K562 (cell line): ENCODE data around the gene PPP1R1C. TPM values are rescaled to one million over a fixed set of nuclear protein-coding genes. Genes with fewer than 3 reads are reported as not detected.

Source experiments
- ATAC-seq: fragments of 200-7000 bp; cut with Tn5 transposase; 3 replicates; pipeline ENCODE4 v1.9.1; 2020; ENCODE audit warnings: moderate library complexity
- BruUV-seq: library from RNA; stranded (reverse); fragments of 400-500 nt; replicated peaks from 2 replicates; lab custom pipeline; 2021; lab: Mats Ljungman, UMichigan
- CTCF ChIA-PET: fragments of 300-600 bp; formaldehyde crosslinking; extraction: SDS; loops from one replicate; lab custom pipeline; 2021; ENCODE audit warnings: low intra/inter-chr PET ratio; lab: Yijun Ruan, JAX
- POLR2A ChIA-PET: fragments of 300-600, 350-650 bp; sonication (Branson Sonifier 250); formaldehyde crosslinking; extraction: SDS; loops from one replicate; lab custom pipeline; 2021; ENCODE audit warnings: antibody characterized with exemption, inconsistent platforms; lab: Yijun Ruan, JAX
- DNase-seq, 4 experiments: peaks; one replicate each; pipeline versions ENCODE4 v3.0.0 to v3.0.0-alpha.2; 2011 to 2018; ENCODE audit warnings: low spot score in 3 of 4, mixed read lengths in 3 of 4; ENCODE audit errors: extremely low read depth in 1 of 4
- FAIRE-seq: peaks from 2 replicates; lab custom pipeline; 2011; peaks lifted over from hg19 to GRCh38; lab: Jason Lieb, UNC
- H2AFZ ChIP-seq: 2 replicates; pipeline ENCODE4 v1.6.0; 2011; ENCODE audit warnings: low read depth, low read length, control low read depth, inconsistent platforms
- H3K27ac ChIP-seq: fragments of 200-600 bp; 3 replicates; pipeline ENCODE4 v1.8.0; 2011; ENCODE audit warnings: low read depth, mild to moderate bottlenecking, control low read depth, inconsistent platforms, low read length, moderate library complexity, mixed read lengths; ENCODE audit errors: extremely low read depth
- H3K27me3 ChIP-seq, 2 experiments: fragments of 300-600 bp in 1 of 2; 2 replicates in 1 of 2; 3 replicates in 1 of 2; pipeline versions ENCODE4 v1.6.0 to v1.8.0; 2011; ENCODE audit warnings: inconsistent platforms in 2 of 2, low read length in 2 of 2, mild to moderate bottlenecking in 1 of 2, mixed read lengths in 1 of 2, moderate library complexity in 1 of 2; ENCODE audit not compliant: control insufficient read depth in 2 of 2, insufficient read depth in 2 of 2
- H3K36me3 ChIP-seq: fragments of 300-600 bp; 3 replicates; pipeline ENCODE4 v1.8.0; 2011; ENCODE audit warnings: mild to moderate bottlenecking, low read length, inconsistent platforms; ENCODE audit not compliant: control insufficient read depth, insufficient read depth
- H3K4me1 ChIP-seq, 2 experiments: fragments of 200-600 bp in 1 of 2; replicated peaks in 1 of 2; 2 replicates in 1 of 2; 3 replicates in 1 of 2; pipeline versions ENCODE4 v1.5.1 to v1.8.0; 2011; ENCODE audit warnings: inconsistent platforms in 2 of 2, low read length in 2 of 2, mild to moderate bottlenecking in 1 of 2, mixed read lengths in 1 of 2, moderate library complexity in 1 of 2; ENCODE audit not compliant: control insufficient read depth in 2 of 2, insufficient read depth in 2 of 2
- H3K4me2 ChIP-seq: 2 replicates; pipeline ENCODE4 v1.6.1; 2011; ENCODE audit warnings: low read length, control low read depth, inconsistent platforms, mixed read lengths; ENCODE audit not compliant: insufficient read depth
- H3K4me3 ChIP-seq: fragments of 200-600 bp; sonication (generic), shearing (Covaris generic); 2 replicates; pipeline ENCODE4 v1.5.1; 2016; ENCODE audit warnings: control low read depth, inconsistent platforms
- H3K79me2 ChIP-seq: fragments of 200-600 bp; 3 replicates; pipeline ENCODE4 v1.8.0; 2011; ENCODE audit warnings: low read length, inconsistent platforms; ENCODE audit not compliant: control insufficient read depth, insufficient read depth
- H3K9ac ChIP-seq, 2 experiments: 2 replicates each; pipeline versions ENCODE4 v1.6.0 to v1.6.1; 2011; ENCODE audit warnings: low read depth in 2 of 2, low read length in 2 of 2, control low read depth in 1 of 2, inconsistent platforms in 1 of 2, mild to moderate bottlenecking in 1 of 2, mixed read lengths in 1 of 2; ENCODE audit not compliant: insufficient read depth in 1 of 2
- H3K9me1 ChIP-seq: one replicate; pipeline ENCODE4 v1.6.0; 2011; ENCODE audit warnings: inconsistent platforms, mild to moderate bottlenecking, low read length, moderate library complexity; ENCODE audit not compliant: control insufficient read depth, insufficient read depth
- H3K9me3 ChIP-seq: replicated peaks from 2 replicates; pipeline ENCODE4 v1.5.1; 2011; ENCODE audit warnings: low read depth, low read length, inconsistent platforms; ENCODE audit not compliant: control insufficient read depth, insufficient read depth
- H4K20me1 ChIP-seq: replicated peaks from 2 replicates; pipeline ENCODE4 v1.6.1; 2011; ENCODE audit warnings: low read length, inconsistent platforms, mixed read lengths; ENCODE audit not compliant: control insufficient read depth, insufficient read depth
- DPF2 ChIP-seq: fragments of 450-650 bp; IDR thresholded peaks from 2 replicates; pipeline ENCODE4 v1.6.1; 2016
- ELF1 ChIP-seq: fragments of 200-800 bp; sonication (Bioruptor generic); IDR thresholded peaks from 2 replicates; pipeline ENCODE4 v1.6.1; 2016; ENCODE audit warnings: missing genetic modification characterization, missing compliant biosample characterization
- JUN ChIP-seq, 2 experiments: sonication (generic) in 1 of 2; formaldehyde crosslinking in 1 of 2; IDR thresholded peaks; 2 replicates each; pipeline versions ENCODE4 v1.6.1 to v1.8.0; 2012 to 2022; ENCODE audit warnings: borderline replicate concordance in 2 of 2, mild to moderate bottlenecking in 2 of 2, improper control_type of control experiment in 1 of 2, low read depth in 1 of 2, low read length in 1 of 2, missing genetic modification reagents in 1 of 2
- KLF13 ChIP-seq: fragments of 450-650 bp; IDR thresholded peaks from 2 replicates; pipeline ENCODE4 v1.6.1; 2016; ENCODE audit warnings: missing genetic modification characterization, low read depth, mild to moderate bottlenecking, missing compliant biosample characterization, moderate library complexity, borderline replicate concordance
- SMAD1 ChIP-seq: fragments of 150-350 bp; IDR thresholded peaks from 2 replicates; pipeline ENCODE4 v1.6.1; 2014; ENCODE audit warnings: low read length, low read depth; ENCODE audit not compliant: partially characterized antibody
- ZNF239 ChIP-seq: fragments of 250-450 bp; sonication (Bioruptor Pico); IDR thresholded peaks from 2 replicates; pipeline ENCODE4 v1.4.0; 2020; ENCODE audit warnings: mild to moderate bottlenecking
- ZNF316 ChIP-seq: fragments of 450-650 bp; IDR thresholded peaks from 2 replicates; pipeline ENCODE4 v1.6.1; 2016
- ZNF583 ChIP-seq: fragments of 250-450 bp; sonication (Bioruptor Pico); IDR thresholded peaks from 2 replicates; pipeline ENCODE4 v1.4.0; 2020
- ZNF79 ChIP-seq: fragments of 250-450 bp; sonication (Bioruptor Pico); IDR thresholded peaks from 2 replicates; pipeline ENCODE4 v1.4.0; 2020; ENCODE audit warnings: low read depth, mild to moderate bottlenecking, moderate library complexity
- WGBS: fragments of 100-300 bp; shearing (Covaris generic); methylation state at CpG from one replicate; pipeline ENCODE4 v1.1.6; 2016; ENCODE audit warnings: low coverage, mixed read lengths; ENCODE audit not compliant: insufficient coverage; ENCODE audit errors: missing lambda C conversion rate; 5-methylcytosine and 5-hydroxymethylcytosine counted together
- in situ Hi-C: fragments of 300-500 bp; cut with MboI; formaldehyde crosslinking; loops from 4 replicates; pipeline ENCODE4 v1.15.0; 2018; ENCODE audit warnings: inconsistent platforms, mixed read lengths
- intact Hi-C: fragments of 100-400 bp; cut with micrococcal nuclease; formaldehyde crosslinking; loops from 2 replicates; pipeline ENCODE4 v1.14.2; 2022
- polyA plus RNA-seq, 8 experiments: library from polyadenylated mRNA; depleted of rRNA in 4 of 8; stranded (reverse) in 5 of 8; unstranded in 3 of 8; fragments of >200 nt; fragmentation: Nextera tagmentation in 2 of 8; fragmentation: Illumina TruSeq in 1 of 8; extraction: Ambion mirVana in 2 of 8; extraction: Trizol in 1 of 8; gene quantifications; 2 replicates each; pipeline versions ENCODE4 v1.2.1 to v1.2.3, GENCODE V29; 2011 to 2014; ENCODE audit warnings: inconsistent platforms in 1 of 8, missing spikeins in 1 of 8
- total RNA-seq, 7 experiments: library from RNA; depleted of rRNA in 6 of 7; stranded (reverse); fragments of >200 nt in 6 of 7; fragmentation: Illumina TruSeq in 2 of 7; extraction: Trizol in 2 of 7; gene quantifications; 2 replicates each; pipeline versions ENCODE4 v1.2.1 to v1.2.3, GENCODE V29; 2011 to 2021; ENCODE audit warnings: low replicate concordance in 1 of 7
- TF ChIP-seq, protein P1 (sequence below), 2 experiments: fragments of 450-650 bp; IDR thresholded peaks; 2 replicates each; pipeline ENCODE4 v1.6.1; 2018; ENCODE audit warnings: mild to moderate bottlenecking in 2 of 2, low read depth in 1 of 2; ENCODE audit not compliant: partially characterized antibody in 2 of 2
- TF ChIP-seq, protein P2 (sequence below): fragments of 250-450 bp; sonication (Bioruptor Pico); IDR thresholded peaks from 2 replicates; pipeline ENCODE4 v1.9.0; 2021; ENCODE audit warnings: mild to moderate bottlenecking, inconsistent platforms
- TF ChIP-seq, protein P3 (sequence below): fragments of 450-650 bp; IDR thresholded peaks from 2 replicates; pipeline ENCODE4 v1.7.1; 2018; ENCODE audit warnings: mild to moderate bottlenecking, low read depth; ENCODE audit not compliant: partially characterized antibody

Gene PPP1R1C
- total and polyA plus RNA-seq, 9 of the 15 experiments (the other 6 are each of a cell fraction or from before 2014, with no cell fraction given), result 0.09 to 0.64 (median 0.40) TPM; not detected in 2

DNA sequence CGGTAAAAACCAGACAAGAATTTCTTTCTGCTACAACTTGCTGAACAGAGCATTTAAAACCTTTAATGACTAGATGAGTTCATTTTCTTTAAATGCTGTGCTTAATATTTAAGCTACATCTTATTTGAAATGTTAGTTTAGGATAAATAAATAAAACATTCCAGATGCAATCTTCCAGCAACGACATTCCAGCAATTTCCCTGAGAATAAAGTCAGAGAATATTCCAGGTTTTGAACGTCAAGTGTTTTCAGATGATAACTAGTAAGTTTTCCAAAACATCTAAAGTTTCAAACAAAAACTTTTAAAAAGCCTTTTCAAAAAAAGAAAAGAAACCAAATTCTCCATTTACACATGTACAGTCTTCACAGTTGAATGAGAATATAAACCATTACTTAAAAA is 104.8 kb downstream of the PPP1R1C start:
- TF ChIP-seq SMAD1, result no peak
- TF ChIP-seq, protein P1, sequence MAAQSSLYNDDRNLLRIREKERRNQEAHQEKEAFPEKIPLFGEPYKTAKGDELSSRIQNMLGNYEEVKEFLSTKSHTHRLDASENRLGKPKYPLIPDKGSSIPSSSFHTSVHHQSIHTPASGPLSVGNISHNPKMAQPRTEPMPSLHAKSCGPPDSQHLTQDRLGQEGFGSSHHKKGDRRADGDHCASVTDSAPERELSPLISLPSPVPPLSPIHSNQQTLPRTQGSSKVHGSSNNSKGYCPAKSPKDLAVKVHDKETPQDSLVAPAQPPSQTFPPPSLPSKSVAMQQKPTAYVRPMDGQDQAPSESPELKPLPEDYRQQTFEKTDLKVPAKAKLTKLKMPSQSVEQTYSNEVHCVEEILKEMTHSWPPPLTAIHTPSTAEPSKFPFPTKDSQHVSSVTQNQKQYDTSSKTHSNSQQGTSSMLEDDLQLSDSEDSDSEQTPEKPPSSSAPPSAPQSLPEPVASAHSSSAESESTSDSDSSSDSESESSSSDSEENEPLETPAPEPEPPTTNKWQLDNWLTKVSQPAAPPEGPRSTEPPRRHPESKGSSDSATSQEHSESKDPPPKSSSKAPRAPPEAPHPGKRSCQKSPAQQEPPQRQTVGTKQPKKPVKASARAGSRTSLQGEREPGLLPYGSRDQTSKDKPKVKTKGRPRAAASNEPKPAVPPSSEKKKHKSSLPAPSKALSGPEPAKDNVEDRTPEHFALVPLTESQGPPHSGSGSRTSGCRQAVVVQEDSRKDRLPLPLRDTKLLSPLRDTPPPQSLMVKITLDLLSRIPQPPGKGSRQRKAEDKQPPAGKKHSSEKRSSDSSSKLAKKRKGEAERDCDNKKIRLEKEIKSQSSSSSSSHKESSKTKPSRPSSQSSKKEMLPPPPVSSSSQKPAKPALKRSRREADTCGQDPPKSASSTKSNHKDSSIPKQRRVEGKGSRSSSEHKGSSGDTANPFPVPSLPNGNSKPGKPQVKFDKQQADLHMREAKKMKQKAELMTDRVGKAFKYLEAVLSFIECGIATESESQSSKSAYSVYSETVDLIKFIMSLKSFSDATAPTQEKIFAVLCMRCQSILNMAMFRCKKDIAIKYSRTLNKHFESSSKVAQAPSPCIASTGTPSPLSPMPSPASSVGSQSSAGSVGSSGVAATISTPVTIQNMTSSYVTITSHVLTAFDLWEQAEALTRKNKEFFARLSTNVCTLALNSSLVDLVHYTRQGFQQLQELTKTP (IDR thresholded peaks at IDR 0.05; ENCODE audit: low read depth in 1 of 2, partially characterized antibody in 2 of 2), result no peak
- TF ChIP-seq ZNF583 (CRISPR knock-in tag), result no peak
- TF ChIP-seq, protein P2, sequence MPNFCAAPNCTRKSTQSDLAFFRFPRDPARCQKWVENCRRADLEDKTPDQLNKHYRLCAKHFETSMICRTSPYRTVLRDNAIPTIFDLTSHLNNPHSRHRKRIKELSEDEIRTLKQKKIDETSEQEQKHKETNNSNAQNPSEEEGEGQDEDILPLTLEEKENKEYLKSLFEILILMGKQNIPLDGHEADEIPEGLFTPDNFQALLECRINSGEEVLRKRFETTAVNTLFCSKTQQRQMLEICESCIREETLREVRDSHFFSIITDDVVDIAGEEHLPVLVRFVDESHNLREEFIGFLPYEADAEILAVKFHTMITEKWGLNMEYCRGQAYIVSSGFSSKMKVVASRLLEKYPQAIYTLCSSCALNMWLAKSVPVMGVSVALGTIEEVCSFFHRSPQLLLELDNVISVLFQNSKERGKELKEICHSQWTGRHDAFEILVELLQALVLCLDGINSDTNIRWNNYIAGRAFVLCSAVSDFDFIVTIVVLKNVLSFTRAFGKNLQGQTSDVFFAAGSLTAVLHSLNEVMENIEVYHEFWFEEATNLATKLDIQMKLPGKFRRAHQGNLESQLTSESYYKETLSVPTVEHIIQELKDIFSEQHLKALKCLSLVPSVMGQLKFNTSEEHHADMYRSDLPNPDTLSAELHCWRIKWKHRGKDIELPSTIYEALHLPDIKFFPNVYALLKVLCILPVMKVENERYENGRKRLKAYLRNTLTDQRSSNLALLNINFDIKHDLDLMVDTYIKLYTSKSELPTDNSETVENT (CRISPR knock-in tag), result no peak
- TF ChIP-seq ELF1 (tag), result no peak
- no peak for TF ChIP-seq JUN (IDR thresholded peaks at IDR 0.05; ENCODE audit: borderline replicate concordance, low read depth, low read length)
- no peak for TF ChIP-seq JUN (CRISPR knock-in tag; IDR thresholded peaks at IDR 0.05; ENCODE audit: borderline replicate concordance)
- TF ChIP-seq ZNF316, result no peak
- no peak for TF ChIP-seq DPF2
- TF ChIP-seq KLF13 (tag), result no peak
- no peak for TF ChIP-seq ZNF239 (CRISPR knock-in tag)
- TF ChIP-seq, protein P3, sequence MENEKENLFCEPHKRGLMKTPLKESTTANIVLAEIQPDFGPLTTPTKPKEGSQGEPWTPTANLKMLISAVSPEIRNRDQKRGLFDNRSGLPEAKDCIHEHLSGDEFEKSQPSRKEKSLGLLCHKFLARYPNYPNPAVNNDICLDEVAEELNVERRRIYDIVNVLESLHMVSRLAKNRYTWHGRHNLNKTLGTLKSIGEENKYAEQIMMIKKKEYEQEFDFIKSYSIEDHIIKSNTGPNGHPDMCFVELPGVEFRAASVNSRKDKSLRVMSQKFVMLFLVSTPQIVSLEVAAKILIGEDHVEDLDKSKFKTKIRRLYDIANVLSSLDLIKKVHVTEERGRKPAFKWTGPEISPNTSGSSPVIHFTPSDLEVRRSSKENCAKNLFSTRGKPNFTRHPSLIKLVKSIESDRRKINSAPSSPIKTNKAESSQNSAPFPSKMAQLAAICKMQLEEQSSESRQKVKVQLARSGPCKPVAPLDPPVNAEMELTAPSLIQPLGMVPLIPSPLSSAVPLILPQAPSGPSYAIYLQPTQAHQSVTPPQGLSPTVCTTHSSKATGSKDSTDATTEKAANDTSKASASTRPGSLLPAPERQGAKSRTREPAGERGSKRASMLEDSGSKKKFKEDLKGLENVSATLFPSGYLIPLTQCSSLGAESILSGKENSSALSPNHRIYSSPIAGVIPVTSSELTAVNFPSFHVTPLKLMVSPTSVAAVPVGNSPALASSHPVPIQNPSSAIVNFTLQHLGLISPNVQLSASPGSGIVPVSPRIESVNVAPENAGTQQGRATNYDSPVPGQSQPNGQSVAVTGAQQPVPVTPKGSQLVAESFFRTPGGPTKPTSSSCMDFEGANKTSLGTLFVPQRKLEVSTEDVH, result no peak
- no peak for TF ChIP-seq ZNF79 (CRISPR knock-in tag)
- BruUV-seq, result no TSS peak
- H3K9me3 ChIP-seq, result no peaks in the 10 kb centered on the region
- no peak overlapping the region for H2AFZ ChIP-seq
- ChIA-PET CTCF (no interaction called here), POLR2A (no interaction called here)
- H3K9ac ChIP-seq, result no peak overlapping the region
- H3K27ac ChIP-seq, result no peak overlapping the region
- H3K27me3 ChIP-seq, result no peaks in the 10 kb centered on the region
- no peak for DNase-seq
- no peaks in the 10 kb centered on the region for H3K9me1 ChIP-seq
- 0% methylated on average over 3 of the region's 3 CpGs for WGBS
- H3K4me3 ChIP-seq, result no peak overlapping the region
- in situ Hi-C loops (no loop called here), intact Hi-C loops (no loop called here)
- H3K36me3 ChIP-seq, result no peaks in the 10 kb centered on the region
- FAIRE-seq, result no peak
- no peaks in the 10 kb centered on the region for H3K79me2 ChIP-seq
- no peak overlapping the region for H3K4me2 ChIP-seq
- H4K20me1 ChIP-seq, result no peaks in the 10 kb centered on the region
- no peaks in the 10 kb centered on the region for H3K4me1 ChIP-seq
- ATAC-seq, result no peak
